HepG2 (cell line): Measurements from ENCODE around the gene ZDHHC14. TPM values are rescaled to one million over a fixed set of nuclear protein-coding genes. Genes with fewer than 3 reads are reported as not detected.

ENCODE experiments used
- ARID4A ChIP-seq: sonication (generic); formaldehyde crosslinking; IDR thresholded peaks from 2 replicates; pipeline ENCODE4 v1.5.0; 2020; ENCODE audit warnings: mild to moderate bottlenecking, missing genetic modification reagents, borderline replicate concordance
- CSRNP2 ChIP-seq: sonication (generic); formaldehyde crosslinking; conservative IDR thresholded peaks from 2 replicates; pipeline ENCODE4 v1.8.0; 2022; ENCODE audit warnings: low read depth, missing genetic modification reagents
- GATAD1 ChIP-seq: IDR thresholded peaks from 2 replicates; pipeline ENCODE4 v1.6.1; 2016; ENCODE audit warnings: missing genetic modification reagents, missing compliant biosample characterization
- HBP1 ChIP-seq: IDR thresholded peaks from 2 replicates; pipeline ENCODE4 v1.6.1; 2016; ENCODE audit warnings: low read depth, control low read depth
- LRRFIP1 ChIP-seq: sonication (generic); formaldehyde crosslinking; conservative IDR thresholded peaks from 2 replicates; pipeline ENCODE4 v1.4.0; 2020; ENCODE audit warnings: missing genetic modification reagents
- SIN3B ChIP-seq: fragments of 150-350 bp; IDR thresholded peaks from 2 replicates; pipeline ENCODE4 v1.6.1; 2014; ENCODE audit warnings: low read length
- TRIM24 ChIP-seq: sonication (generic); formaldehyde crosslinking; IDR thresholded peaks from 2 replicates; pipeline ENCODE4 v1.8.0; 2022; ENCODE audit warnings: mild to moderate bottlenecking, missing genetic modification reagents
- ZC3H13 ChIP-seq: sonication (generic); formaldehyde crosslinking; IDR thresholded peaks from 2 replicates; pipeline ENCODE4 v1.8.1; 2023; ENCODE audit warnings: mild to moderate bottlenecking, missing genetic modification reagents, moderate library complexity
- ZNF841 ChIP-seq: sonication (generic); formaldehyde crosslinking; IDR thresholded peaks from 2 replicates; pipeline ENCODE4 v1.8.1; 2023; ENCODE audit warnings: missing genetic modification reagents, borderline replicate concordance
- polyA plus RNA-seq, 8 experiments: library from polyadenylated mRNA; depleted of rRNA in 3 of 8; stranded (reverse) in 7 of 8; unstranded in 1 of 8; fragments of >200 nt; fragmentation: Illumina TruSeq in 4 of 8; extraction: Trizol in 4 of 8; gene quantifications; 2 replicates each; pipeline versions ENCODE4 v1.2.1 to v1.2.3, GENCODE V29; 2011 to 2016; ENCODE audit warnings: low read depth in 4 of 8, missing spikeins in 1 of 8, mixed read lengths in 1 of 8; ENCODE audit not compliant: insufficient read depth in 1 of 8
- total RNA-seq, 5 experiments: library from RNA; depleted of rRNA; stranded (reverse); fragments of >200 nt; fragmentation: Illumina TruSeq; extraction: Trizol; gene quantifications; 2 replicates each; pipeline ENCODE4 v1.2.3, GENCODE V29; 2016; ENCODE audit warnings: low read depth in 1 of 5
- TF ChIP-seq, protein P1 (sequence below), 2 experiments: sonication (generic) in 1 of 2; formaldehyde crosslinking in 1 of 2; IDR thresholded peaks; 2 replicates each; pipeline versions ENCODE4 v1.5.1 to v1.6.1; 2011 to 2020; ENCODE audit warnings: borderline replicate concordance in 1 of 2, low read depth in 1 of 2, low read length in 1 of 2, mild to moderate bottlenecking in 1 of 2, missing genetic modification reagents in 1 of 2, moderate library complexity in 1 of 2
- TF ChIP-seq, protein P2 (sequence below): sonication (generic); formaldehyde crosslinking; IDR thresholded peaks from 2 replicates; pipeline ENCODE4 v1.8.0; 2022; ENCODE audit warnings: missing genetic modification reagents, mild to moderate bottlenecking, borderline replicate concordance
- TF ChIP-seq, protein P3 (sequence below): sonication (generic); formaldehyde crosslinking; IDR thresholded peaks from 2 replicates; pipeline ENCODE4 v1.8.1; 2023; ENCODE audit warnings: missing genetic modification reagents, inconsistent platforms, borderline replicate concordance

ZDHHC14 gene
- total and polyA plus RNA-seq, 2 of the 13 experiments (the other 11 are each of a cell fraction or from before 2014, with no cell fraction given): 3.7 to 9.5 TPM

GRCh38 chr6:157434349-157435033 is 53.5 kb downstream of the ZDHHC14 start (continued):
- TF ChIP-seq, protein P1, sequence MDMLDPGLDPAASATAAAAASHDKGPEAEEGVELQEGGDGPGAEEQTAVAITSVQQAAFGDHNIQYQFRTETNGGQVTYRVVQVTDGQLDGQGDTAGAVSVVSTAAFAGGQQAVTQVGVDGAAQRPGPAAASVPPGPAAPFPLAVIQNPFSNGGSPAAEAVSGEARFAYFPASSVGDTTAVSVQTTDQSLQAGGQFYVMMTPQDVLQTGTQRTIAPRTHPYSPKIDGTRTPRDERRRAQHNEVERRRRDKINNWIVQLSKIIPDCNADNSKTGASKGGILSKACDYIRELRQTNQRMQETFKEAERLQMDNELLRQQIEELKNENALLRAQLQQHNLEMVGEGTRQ (IDR thresholded peaks at IDR 0.05; ENCODE audit: low read depth, low read length): no peak
- TF ChIP-seq, protein P1 (CRISPR knock-in tag; IDR thresholded peaks at IDR 0.05; ENCODE audit: borderline replicate concordance): no peak
- TF ChIP-seq ZC3H13 (no peak), GATAD1 (CRISPR knock-in tag) (no peak), TRIM24 (CRISPR knock-in tag) (no peak), ZNF841 (no peak), LRRFIP1 (no peak), HBP1 (CRISPR knock-in tag) (no peak), ARID4A (CRISPR knock-in tag) (peak; percentile 20; the same call in 1 of the 2 replicates), CSRNP2 (CRISPR knock-in tag) (no peak), SIN3B (no peak)
- TF ChIP-seq, protein P2, sequence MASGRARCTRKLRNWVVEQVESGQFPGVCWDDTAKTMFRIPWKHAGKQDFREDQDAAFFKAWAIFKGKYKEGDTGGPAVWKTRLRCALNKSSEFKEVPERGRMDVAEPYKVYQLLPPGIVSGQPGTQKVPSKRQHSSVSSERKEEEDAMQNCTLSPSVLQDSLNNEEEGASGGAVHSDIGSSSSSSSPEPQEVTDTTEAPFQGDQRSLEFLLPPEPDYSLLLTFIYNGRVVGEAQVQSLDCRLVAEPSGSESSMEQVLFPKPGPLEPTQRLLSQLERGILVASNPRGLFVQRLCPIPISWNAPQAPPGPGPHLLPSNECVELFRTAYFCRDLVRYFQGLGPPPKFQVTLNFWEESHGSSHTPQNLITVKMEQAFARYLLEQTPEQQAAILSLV (CRISPR knock-in tag): no peak
- TF ChIP-seq, protein P3, sequence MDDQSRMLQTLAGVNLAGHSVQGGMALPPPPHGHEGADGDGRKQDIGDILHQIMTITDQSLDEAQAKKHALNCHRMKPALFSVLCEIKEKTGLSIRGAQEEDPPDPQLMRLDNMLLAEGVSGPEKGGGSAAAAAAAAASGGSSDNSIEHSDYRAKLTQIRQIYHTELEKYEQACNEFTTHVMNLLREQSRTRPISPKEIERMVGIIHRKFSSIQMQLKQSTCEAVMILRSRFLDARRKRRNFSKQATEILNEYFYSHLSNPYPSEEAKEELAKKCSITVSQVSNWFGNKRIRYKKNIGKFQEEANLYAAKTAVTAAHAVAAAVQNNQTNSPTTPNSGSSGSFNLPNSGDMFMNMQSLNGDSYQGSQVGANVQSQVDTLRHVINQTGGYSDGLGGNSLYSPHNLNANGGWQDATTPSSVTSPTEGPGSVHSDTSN (CRISPR knock-in tag): no peak
